GM23338 (cell line): ENCODE data around the gene SEMG1. TPM values are rescaled to one million over a fixed set of nuclear protein-coding genes. Genes with fewer than 3 reads are reported as not detected.

ENCODE experiments used
- ATAC-seq: fragments of 200-7000 bp; cut with Tn5 transposase; 3 replicates; pipeline ENCODE4 v1.9.1; 2020
- DNase-seq: peaks from one replicate; pipeline ENCODE4 v3.0.0-alpha.2; 2015; ENCODE audit warnings: low spot score
- H2AFZ ChIP-seq: fragments of 200-600 bp; sonication (generic); 2 replicates; pipeline ENCODE4 v1.8.0; 2016; ENCODE audit warnings: antibody characterized with exemption, mild to moderate bottlenecking, moderate library complexity
- H3F3A ChIP-seq: fragments of 200-600 bp; sonication (generic); replicated peaks from 2 replicates; pipeline ENCODE4 v1.8.0; 2017; ENCODE audit warnings: antibody characterized with exemption, mixed run types, low read depth
- H3K27ac ChIP-seq: fragments of 200-600 bp; sonication (generic); 2 replicates; pipeline ENCODE4 v1.6.1; 2016; ENCODE audit warnings: low read depth
- H3K27me3 ChIP-seq: fragments of 200-600 bp; sonication (generic); 2 replicates; pipeline ENCODE4 v1.8.0; 2016; ENCODE audit warnings: mild to moderate bottlenecking, mixed run types, moderate library complexity; ENCODE audit not compliant: insufficient read depth
- H3K36me3 ChIP-seq: fragments of 200-600 bp; sonication (generic); 2 replicates; pipeline ENCODE4 v1.8.0; 2016; ENCODE audit warnings: mild to moderate bottlenecking; ENCODE audit not compliant: insufficient read depth
- H3K4me1 ChIP-seq: fragments of 200-600 bp; sonication (generic); 2 replicates; pipeline ENCODE4 v1.8.0; 2016; ENCODE audit warnings: mild to moderate bottlenecking, moderate library complexity; ENCODE audit not compliant: insufficient read depth
- H3K4me2 ChIP-seq: fragments of 200-600 bp; sonication (generic); 2 replicates; pipeline ENCODE4 v1.7.1; 2017; ENCODE audit warnings: mixed run types
- H3K4me3 ChIP-seq: fragments of 200-600 bp; sonication (generic); 2 replicates; pipeline ENCODE4 v1.6.1; 2016; ENCODE audit warnings: mixed run types
- H3K79me2 ChIP-seq: fragments of 200-600 bp; sonication (generic); replicated peaks from 2 replicates; pipeline ENCODE4 v1.8.0; 2017; ENCODE audit warnings: mild to moderate bottlenecking; ENCODE audit not compliant: insufficient read depth
- H3K9me2 ChIP-seq: fragments of 200-600 bp; sonication (generic); 2 replicates; pipeline ENCODE4 v1.8.0; 2017; ENCODE audit not compliant: insufficient read depth
- H4K20me1 ChIP-seq: fragments of 200-600 bp; sonication (generic); replicated peaks from 2 replicates; pipeline ENCODE4 v1.8.0; 2017; ENCODE audit warnings: mild to moderate bottlenecking; ENCODE audit not compliant: insufficient read depth
- H3K27ac Mint-ChIP-seq: 2 replicates; pipeline ENCODE4 v1.8.0; 2020; ENCODE audit warnings: inconsistent platforms, mild to moderate bottlenecking, moderate library complexity, mixed read lengths
- H3K27me3 Mint-ChIP-seq: 3 replicates; pipeline ENCODE4 v1.8.0; 2022; ENCODE audit warnings: low read depth, mild to moderate bottlenecking, moderate library complexity, mixed read lengths, inconsistent platforms; ENCODE audit not compliant: insufficient read depth, poor library complexity
- H3K36me3 Mint-ChIP-seq: 3 replicates; pipeline ENCODE4 v1.8.0; 2021; ENCODE audit warnings: low read depth, mild to moderate bottlenecking, inconsistent platforms, moderate library complexity, mixed read lengths
- H3K4me1 Mint-ChIP-seq: 3 replicates; pipeline ENCODE4 v1.8.0; 2020; ENCODE audit warnings: mild to moderate bottlenecking, inconsistent platforms, mixed read lengths
- H3K4me3 Mint-ChIP-seq: 3 replicates; pipeline ENCODE4 v1.8.0; 2021; ENCODE audit warnings: moderate library complexity, mild to moderate bottlenecking, inconsistent platforms, mixed read lengths
- H3K9me3 Mint-ChIP-seq: 3 replicates; pipeline ENCODE4 v1.8.0; 2020; ENCODE audit warnings: moderate library complexity, mild to moderate bottlenecking, inconsistent platforms, mixed read lengths
- CREB1 ChIP-seq: fragments of 250-450 bp; sonication (Bioruptor Pico); IDR thresholded peaks from 2 replicates; pipeline ENCODE4 v1.5.0; 2020; ENCODE audit warnings: low read depth, mild to moderate bottlenecking, moderate library complexity
- EZH2 ChIP-seq: fragments of 200-600 bp; sonication (generic); IDR thresholded peaks from one replicate; pipeline ENCODE4 v1.8.0; 2017; ENCODE audit warnings: antibody characterized with exemption, mild to moderate bottlenecking, low read depth; ENCODE audit not compliant: unreplicated experiment
- EZH2phosphoT487 ChIP-seq: fragments of 200-600 bp; sonication (generic); IDR thresholded peaks from one replicate; pipeline ENCODE4 v1.8.1; 2018; ENCODE audit warnings: antibody characterized with exemption; ENCODE audit not compliant: unreplicated experiment
- JUNB ChIP-seq: IDR thresholded peaks from one replicate; pipeline ENCODE4 v1.6.1; 2016; ENCODE audit warnings: antibody characterized with exemption; ENCODE audit not compliant: unreplicated experiment
- NANOG ChIP-seq: IDR thresholded peaks from 2 replicates; pipeline ENCODE4 v1.6.1; 2016; ENCODE audit warnings: antibody characterized with exemption, borderline replicate concordance
- POLR2AphosphoS5 ChIP-seq: IDR thresholded peaks from 2 replicates; pipeline ENCODE4 v1.6.1; 2016; ENCODE audit warnings: antibody characterized with exemption, low read depth
- STAT1 ChIP-seq: IDR thresholded peaks from one replicate; pipeline ENCODE4 v1.6.1; 2016; ENCODE audit warnings: antibody characterized with exemption; ENCODE audit not compliant: unreplicated experiment
- ZNF331 ChIP-seq: fragments of 250-450 bp; sonication (Bioruptor Pico); IDR thresholded peaks from 2 replicates; pipeline ENCODE4 v1.5.0; 2020; ENCODE audit warnings: low read depth, mild to moderate bottlenecking, moderate library complexity
- polyA plus RNA-seq: library from polyadenylated mRNA; unstranded; fragments of >200 nt; fragmentation: Nextera tagmentation; extraction: Ambion mirVana; gene quantifications from 2 replicates; pipeline ENCODE4 v1.2.1, GENCODE V29; 2016
- total RNA-seq: library from RNA; depleted of rRNA; stranded (reverse); fragments of >200 nt; shearing (Covaris generic); gene quantifications from 2 replicates; pipeline ENCODE4 v1.2.3, GENCODE V29; 2014
- TF ChIP-seq, protein P1 (sequence below): fragments of 250-450 bp; sonication (Bioruptor Pico); IDR thresholded peaks from 2 replicates; pipeline ENCODE4 v1.5.0; 2020; ENCODE audit warnings: mild to moderate bottlenecking, moderate library complexity

The SEMG1 gene
- total and polyA plus RNA-seq, 2 experiments from 2014 or later, result 3.3 to 5.7 TPM

DNA sequence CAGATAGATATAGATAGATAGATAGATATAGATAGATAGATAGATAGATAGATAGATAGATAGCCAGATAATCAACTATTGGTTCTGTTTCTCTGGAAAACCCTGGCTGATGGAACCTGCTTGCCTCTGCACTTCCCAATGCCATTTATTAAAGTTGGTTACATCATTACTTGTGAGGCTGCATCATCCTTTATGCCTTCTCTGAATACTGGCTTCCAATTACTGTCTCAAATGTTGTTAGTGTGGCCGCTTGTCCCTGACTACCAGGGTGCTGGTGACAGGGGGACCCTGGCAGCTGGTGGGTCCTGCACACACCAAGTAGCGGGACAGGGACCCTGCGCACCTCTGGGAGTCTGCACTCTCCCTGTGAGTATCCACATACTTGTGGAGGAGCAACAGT, 51.4 kb downstream of the SEMG1 start (continued):
- TF ChIP-seq, protein P1, sequence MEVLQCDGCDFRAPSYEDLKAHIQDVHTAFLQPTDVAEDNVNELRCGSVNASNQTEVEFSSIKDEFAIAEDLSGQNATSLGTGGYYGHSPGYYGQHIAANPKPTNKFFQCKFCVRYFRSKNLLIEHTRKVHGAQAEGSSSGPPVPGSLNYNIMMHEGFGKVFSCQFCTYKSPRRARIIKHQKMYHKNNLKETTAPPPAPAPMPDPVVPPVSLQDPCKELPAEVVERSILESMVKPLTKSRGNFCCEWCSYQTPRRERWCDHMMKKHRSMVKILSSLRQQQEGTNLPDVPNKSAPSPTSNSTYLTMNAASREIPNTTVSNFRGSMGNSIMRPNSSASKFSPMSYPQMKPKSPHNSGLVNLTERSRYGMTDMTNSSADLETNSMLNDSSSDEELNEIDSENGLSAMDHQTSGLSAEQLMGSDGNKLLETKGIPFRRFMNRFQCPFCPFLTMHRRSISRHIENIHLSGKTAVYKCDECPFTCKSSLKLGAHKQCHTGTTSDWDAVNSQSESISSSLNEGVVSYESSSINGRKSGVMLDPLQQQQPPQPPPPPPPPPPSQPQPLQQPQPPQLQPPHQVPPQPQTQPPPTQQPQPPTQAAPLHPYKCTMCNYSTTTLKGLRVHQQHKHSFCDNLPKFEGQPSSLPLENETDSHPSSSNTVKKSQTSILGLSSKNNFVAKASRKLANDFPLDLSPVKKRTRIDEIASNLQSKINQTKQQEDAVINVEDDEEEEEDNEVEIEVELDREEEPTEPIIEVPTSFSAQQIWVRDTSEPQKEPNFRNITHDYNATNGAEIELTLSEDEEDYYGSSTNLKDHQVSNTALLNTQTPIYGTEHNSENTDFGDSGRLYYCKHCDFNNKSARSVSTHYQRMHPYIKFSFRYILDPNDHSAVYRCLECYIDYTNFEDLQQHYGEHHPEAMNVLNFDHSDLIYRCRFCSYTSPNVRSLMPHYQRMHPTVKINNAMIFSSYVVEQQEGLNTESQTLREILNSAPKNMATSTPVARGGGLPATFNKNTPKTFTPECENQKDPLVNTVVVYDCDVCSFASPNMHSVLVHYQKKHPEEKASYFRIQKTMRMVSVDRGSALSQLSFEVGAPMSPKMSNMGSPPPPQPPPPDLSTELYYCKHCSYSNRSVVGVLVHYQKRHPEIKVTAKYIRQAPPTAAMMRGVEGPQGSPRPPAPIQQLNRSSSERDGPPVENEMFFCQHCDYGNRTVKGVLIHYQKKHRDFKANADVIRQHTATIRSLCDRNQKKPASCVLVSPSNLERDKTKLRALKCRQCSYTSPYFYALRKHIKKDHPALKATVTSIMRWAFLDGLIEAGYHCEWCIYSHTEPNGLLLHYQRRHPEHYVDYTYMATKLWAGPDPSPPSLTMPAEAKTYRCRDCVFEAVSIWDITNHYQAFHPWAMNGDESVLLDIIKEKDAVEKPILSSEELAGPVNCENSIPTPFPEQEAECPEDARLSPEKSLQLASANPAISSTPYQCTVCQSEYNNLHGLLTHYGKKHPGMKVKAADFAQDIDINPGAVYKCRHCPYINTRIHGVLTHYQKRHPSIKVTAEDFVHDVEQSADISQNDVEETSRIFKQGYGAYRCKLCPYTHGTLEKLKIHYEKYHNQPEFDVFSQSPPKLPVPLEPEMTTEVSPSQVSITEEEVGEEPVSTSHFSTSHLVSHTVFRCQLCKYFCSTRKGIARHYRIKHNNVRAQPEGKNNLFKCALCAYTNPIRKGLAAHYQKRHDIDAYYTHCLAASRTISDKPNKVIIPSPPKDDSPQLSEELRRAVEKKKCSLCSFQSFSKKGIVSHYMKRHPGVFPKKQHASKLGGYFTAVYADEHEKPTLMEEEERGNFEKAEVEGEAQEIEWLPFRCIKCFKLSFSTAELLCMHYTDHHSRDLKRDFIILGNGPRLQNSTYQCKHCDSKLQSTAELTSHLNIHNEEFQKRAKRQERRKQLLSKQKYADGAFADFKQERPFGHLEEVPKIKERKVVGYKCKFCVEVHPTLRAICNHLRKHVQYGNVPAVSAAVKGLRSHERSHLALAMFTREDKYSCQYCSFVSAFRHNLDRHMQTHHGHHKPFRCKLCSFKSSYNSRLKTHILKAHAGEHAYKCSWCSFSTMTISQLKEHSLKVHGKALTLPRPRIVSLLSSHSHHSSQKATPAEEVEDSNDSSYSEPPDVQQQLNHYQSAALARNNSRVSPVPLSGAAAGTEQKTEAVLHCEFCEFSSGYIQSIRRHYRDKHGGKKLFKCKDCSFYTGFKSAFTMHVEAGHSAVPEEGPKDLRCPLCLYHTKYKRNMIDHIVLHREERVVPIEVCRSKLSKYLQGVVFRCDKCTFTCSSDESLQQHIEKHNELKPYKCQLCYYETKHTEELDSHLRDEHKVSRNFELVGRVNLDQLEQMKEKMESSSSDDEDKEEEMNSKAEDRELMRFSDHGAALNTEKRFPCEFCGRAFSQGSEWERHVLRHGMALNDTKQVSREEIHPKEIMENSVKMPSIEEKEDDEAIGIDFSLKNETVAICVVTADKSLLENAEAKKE (CRISPR knock-in tag), result no peak

DNA sequence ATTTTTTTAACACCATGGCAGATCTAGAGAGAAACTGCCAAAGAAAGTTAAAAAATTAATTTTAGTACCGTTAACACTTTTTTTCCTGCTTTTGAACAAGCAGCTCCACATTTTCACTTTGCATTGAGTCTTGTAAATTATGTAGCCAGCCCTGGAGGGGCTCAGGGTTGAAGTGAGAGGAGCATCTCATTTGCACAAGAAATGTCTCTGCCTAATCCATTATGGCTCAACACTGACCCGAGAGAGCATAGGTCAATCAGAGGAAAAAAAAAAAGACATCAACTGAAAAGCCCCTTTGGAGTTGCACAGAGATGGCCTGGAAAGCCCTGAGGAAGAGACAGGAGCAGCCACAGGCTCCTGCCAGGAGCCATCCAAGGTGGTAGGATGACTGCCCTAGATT, 51.8 kb downstream of the SEMG1 start:
- peak overlapping the region; percentile 34 for H3K4me2 ChIP-seq
- no peaks in the 10 kb centered on the region for H4K20me1 ChIP-seq
- H3K36me3 Mint-ChIP-seq, result no peaks in the 10 kb centered on the region
- peaks cover 3% of the 10 kb centered on the region; the same call in 1 of the 2 replicates for H3K9me2 ChIP-seq
- no peaks in the 10 kb centered on the region for H3K9me3 Mint-ChIP-seq
- H3K27ac Mint-ChIP-seq, result no peak overlapping the region
- DNase-seq, result no peak
- no peak overlapping the region for H3K4me3 Mint-ChIP-seq
- H3K27me3 ChIP-seq, result no peaks in the 10 kb centered on the region
- H2AFZ ChIP-seq, result peak overlapping the region; percentile 83
- H3K4me3 ChIP-seq, result no peak overlapping the region
- no peaks in the 10 kb centered on the region for H3K79me2 ChIP-seq
- H3K4me1 Mint-ChIP-seq, result peaks cover 9% of the 10 kb centered on the region
- no peak overlapping the region for H3K27ac ChIP-seq
- H3K4me1 ChIP-seq, result peaks cover 7% of the 10 kb centered on the region
- H3F3A ChIP-seq, result no peaks in the 10 kb centered on the region
- ATAC-seq, result peak; percentile 70
- H3K36me3 ChIP-seq, result no peaks in the 10 kb centered on the region
- no peaks in the 10 kb centered on the region for H3K27me3 Mint-ChIP-seq
- TF ChIP-seq, protein P1 (CRISPR knock-in tag), result no peak
- no peak for TF ChIP-seq POLR2AphosphoS5
- no peak for TF ChIP-seq ZNF331 (CRISPR knock-in tag)
- no peak for TF ChIP-seq STAT1
- no peak for TF ChIP-seq NANOG
- no peak for TF ChIP-seq EZH2phosphoT487
- TF ChIP-seq JUNB, result no peak
- no peak for TF ChIP-seq CREB1 (CRISPR knock-in tag)
- no peak for TF ChIP-seq EZH2
